Breast epithelium (tissue), 3 donors: ENCODE data around the gene AFF3.

ENCODE experiments used
- CTCF ChIP-seq, 3 donors: fragments of 450-650 bp; IDR thresholded peaks; one replicate each; pipeline ENCODE4 v1.5.1; 2016 to 2017; ENCODE audit warnings: antibody characterized with exemption in 3 of 3, mild to moderate bottlenecking in 3 of 3, moderate library complexity in 3 of 3
- POLR2A ChIP-seq: fragments of 450-650 bp; IDR thresholded peaks from one replicate; pipeline ENCODE4 v1.6.1; 2016; ENCODE audit warnings: antibody characterized with exemption, mild to moderate bottlenecking, moderate library complexity
- POLR2AphosphoS5 ChIP-seq, 3 donors: sonication (generic); formaldehyde crosslinking; IDR thresholded peaks; one replicate each; pipeline ENCODE4 v1.6.1; 2017; ENCODE audit warnings: antibody characterized with exemption in 3 of 3

DNA sequence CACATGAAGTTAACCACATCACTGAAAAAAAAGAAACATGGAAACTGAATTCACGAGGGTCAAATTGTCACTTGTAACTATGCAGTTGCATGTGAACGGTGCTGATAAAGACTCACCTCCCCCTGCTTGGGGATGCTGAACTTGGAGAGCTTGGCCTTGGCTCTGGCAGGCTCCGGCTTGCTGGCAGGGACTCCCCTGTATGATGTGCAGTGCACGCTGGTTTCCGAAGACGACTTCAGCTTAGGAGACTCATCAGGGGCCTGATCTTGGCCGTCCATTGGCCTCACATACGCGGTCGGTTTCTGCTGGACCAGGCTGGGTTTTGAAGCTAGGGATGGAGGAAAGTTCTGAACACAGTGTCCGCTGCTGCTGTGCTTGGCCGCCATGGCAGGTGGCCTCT lies 135.9 kb downstream of the AFF3 start:
- no peak for TF ChIP-seq CTCF (IDR thresholded peaks at IDR 0.05)
- TF ChIP-seq POLR2AphosphoS5 (IDR thresholded peaks at IDR 0.05): no peak
- no peak for TF ChIP-seq POLR2A
